Mesenchymal stem cell (in vitro differentiated cells and primary cell): Measurements from ENCODE around the gene STK33.

Experiments used
- DNase-seq: peaks from one replicate; pipeline ENCODE4 v3.0.0-alpha.2; 2013
- H2AFZ ChIP-seq: one replicate; pipeline ENCODE4 v1.6.1; 2013; ENCODE audit warnings: low read depth, mild to moderate bottlenecking, control low read depth, inconsistent platforms, low read length, moderate library complexity
- H2AK5ac ChIP-seq: 2 replicates; pipeline ENCODE4 v1.6.1; 2013; ENCODE audit warnings: low read length, moderate library complexity, mild to moderate bottlenecking, inconsistent platforms; ENCODE audit not compliant: severe bottlenecking
- H2BK120ac ChIP-seq: one replicate; pipeline ENCODE4 v1.6.1; 2013; ENCODE audit warnings: low read depth, mild to moderate bottlenecking, inconsistent platforms, low read length, moderate library complexity
- H2BK12ac ChIP-seq, 2 experiments: one replicate each; pipeline ENCODE4 v1.6.1; 2013; ENCODE audit warnings: inconsistent platforms in 2 of 2, low read length in 2 of 2, mild to moderate bottlenecking in 2 of 2, moderate library complexity in 2 of 2, control low read depth in 1 of 2
- H2BK15ac ChIP-seq: one replicate; pipeline ENCODE4 v1.6.1; 2013; ENCODE audit warnings: mild to moderate bottlenecking, low read depth, inconsistent platforms; ENCODE audit not compliant: poor library complexity, severe bottlenecking
- H2BK5ac ChIP-seq: 2 replicates; pipeline ENCODE4 v1.6.1; 2013; ENCODE audit warnings: low read depth, mild to moderate bottlenecking, low read length, control low read depth, inconsistent platforms; ENCODE audit not compliant: poor library complexity, severe bottlenecking
- H3K14ac ChIP-seq, 2 experiments: one replicate each; pipeline ENCODE4 v1.6.1; 2013; ENCODE audit warnings: inconsistent platforms in 2 of 2, low read length in 2 of 2, control low read depth in 1 of 2, mild to moderate bottlenecking in 1 of 2, moderate library complexity in 1 of 2
- H3K18ac ChIP-seq, 2 experiments: one replicate each; pipeline ENCODE4 v1.6.1; 2013; ENCODE audit warnings: inconsistent platforms in 2 of 2, low read length in 2 of 2, control low read depth in 1 of 2, low read depth in 1 of 2, mild to moderate bottlenecking in 1 of 2
- H3K23ac ChIP-seq, 2 experiments: one replicate each; pipeline ENCODE4 v1.6.1; 2013; ENCODE audit warnings: inconsistent platforms in 2 of 2, low read length in 2 of 2, mild to moderate bottlenecking in 2 of 2, moderate library complexity in 2 of 2, control low read depth in 1 of 2
- H3K27ac ChIP-seq: 2 replicates; pipeline ENCODE4 v1.5.1; 2013; ENCODE audit warnings: mild to moderate bottlenecking, moderate library complexity, low read length, control low read depth, inconsistent platforms; ENCODE audit not compliant: poor library complexity, severe bottlenecking
- H3K27me3 ChIP-seq, 2 experiments: 2 replicates each; pipeline versions ENCODE4 v1.6.1 to v1.7.0; 2013; ENCODE audit warnings: low read length in 2 of 2, mild to moderate bottlenecking in 2 of 2, moderate library complexity in 2 of 2, control low read depth in 1 of 2, inconsistent platforms in 1 of 2; ENCODE audit not compliant: control insufficient read depth in 1 of 2, insufficient read depth in 1 of 2
- H3K36me3 ChIP-seq, 2 experiments: 2 replicates each; pipeline versions ENCODE4 v1.6.1 to v1.7.0; 2013; ENCODE audit warnings: low read length in 2 of 2, control low read depth in 1 of 2, inconsistent platforms in 1 of 2, low read depth in 1 of 2, mild to moderate bottlenecking in 1 of 2; ENCODE audit not compliant: insufficient read depth in 2 of 2, control insufficient read depth in 1 of 2
- H3K4ac ChIP-seq, 2 experiments: one replicate each; pipeline ENCODE4 v1.6.1; 2013; ENCODE audit warnings: inconsistent platforms in 2 of 2, low read length in 2 of 2, mild to moderate bottlenecking in 2 of 2, moderate library complexity in 2 of 2, control low read depth in 1 of 2, low read depth in 1 of 2
- H3K4me1 ChIP-seq: 2 replicates; pipeline ENCODE4 v1.6.1; 2013; ENCODE audit warnings: low read depth, low read length, control low read depth; ENCODE audit not compliant: control insufficient read depth, insufficient read depth
- H3K4me2 ChIP-seq: 2 replicates; pipeline ENCODE4 v1.6.1; 2013; ENCODE audit warnings: low read length, mild to moderate bottlenecking, inconsistent platforms; ENCODE audit not compliant: poor library complexity, severe bottlenecking
- H3K4me3 ChIP-seq, 2 experiments: 2 replicates each; pipeline versions ENCODE4 v1.5.1 to v1.7.0; 2013; ENCODE audit warnings: low read length in 2 of 2, mild to moderate bottlenecking in 2 of 2, control low read depth in 1 of 2, low read depth in 1 of 2; ENCODE audit not compliant: insufficient read depth in 1 of 2
- H3K79me1 ChIP-seq: replicated peaks from 2 replicates; pipeline ENCODE4 v1.6.1; 2013; ENCODE audit warnings: mild to moderate bottlenecking, control low read depth, low read length, inconsistent platforms; ENCODE audit not compliant: poor library complexity, severe bottlenecking
- H3K9ac ChIP-seq: 2 replicates; pipeline ENCODE4 v1.7.0; 2013; ENCODE audit warnings: mild to moderate bottlenecking, low read length, moderate library complexity
- H3K9me3 ChIP-seq: 2 replicates; pipeline ENCODE4 v1.7.0; 2013; ENCODE audit warnings: mild to moderate bottlenecking, low read length; ENCODE audit not compliant: control insufficient read depth
- H4K8ac ChIP-seq: one replicate; pipeline ENCODE4 v1.6.1; 2013; ENCODE audit warnings: inconsistent platforms, mild to moderate bottlenecking, low read length, moderate library complexity
- H4K91ac ChIP-seq: one replicate; pipeline ENCODE4 v1.6.1; 2013; ENCODE audit warnings: mild to moderate bottlenecking, low read length, inconsistent platforms
- WGBS: methylation state at CpG from one replicate; pipeline ENCODE4 v1.1.7; 2013; ENCODE audit warnings: mixed read lengths; 5-methylcytosine and 5-hydroxymethylcytosine counted together

STK33 gene

DNA sequence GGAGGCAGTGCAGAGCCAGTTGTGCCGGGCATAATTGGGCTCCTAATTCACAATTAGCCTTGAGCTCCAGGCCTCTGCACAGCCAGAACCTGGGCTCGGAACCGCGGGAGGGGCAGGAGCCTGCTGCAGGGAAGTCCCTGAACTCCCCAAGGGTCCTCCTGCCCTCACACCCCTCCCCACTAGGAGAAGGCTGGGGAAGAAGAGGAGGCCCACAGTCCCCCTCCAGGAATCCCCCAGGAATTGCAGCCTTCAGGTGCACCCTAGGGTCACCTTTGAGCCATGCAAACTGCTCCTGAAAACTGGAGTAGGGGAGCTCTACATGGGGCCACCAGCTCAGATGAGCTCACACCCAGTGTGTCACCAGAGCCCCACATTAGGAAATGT is 236.5 kb downstream of the STK33 start:
- H3K9ac ChIP-seq = no peak overlapping the region
- no peak overlapping the region for H4K8ac ChIP-seq
- 95% methylated on average over 4 of the region's 4 CpGs for WGBS
- H4K91ac ChIP-seq = no peak overlapping the region
- H2BK5ac ChIP-seq = no peak overlapping the region
- no peak overlapping the region for H2AFZ ChIP-seq
- peaks cover 3% of the 10 kb centered on the region for H3K4me1 ChIP-seq
- no peak overlapping the region for H2AK5ac ChIP-seq
- no peak overlapping the region for H2BK120ac ChIP-seq
- no peak for DNase-seq
- no peak overlapping the region for H3K18ac ChIP-seq
- H3K79me1 ChIP-seq = no peaks in the 10 kb centered on the region
- no peak overlapping the region for H3K4ac ChIP-seq
- H3K4me3 ChIP-seq = no peak overlapping the region
- no peak overlapping the region for H2BK15ac ChIP-seq
- H3K27me3 ChIP-seq = peaks cover 44 to 80% of the 10 kb centered on the region in 2 experiments
- H3K14ac ChIP-seq = no peak overlapping the region
- no peak overlapping the region for H2BK12ac ChIP-seq
- no peaks in the 10 kb centered on the region for H3K36me3 ChIP-seq
- H3K27ac ChIP-seq = no peak overlapping the region
- no peak overlapping the region for H3K23ac ChIP-seq
- H3K9me3 ChIP-seq = no peaks in the 10 kb centered on the region
- H3K4me2 ChIP-seq = no peak overlapping the region

DNA sequence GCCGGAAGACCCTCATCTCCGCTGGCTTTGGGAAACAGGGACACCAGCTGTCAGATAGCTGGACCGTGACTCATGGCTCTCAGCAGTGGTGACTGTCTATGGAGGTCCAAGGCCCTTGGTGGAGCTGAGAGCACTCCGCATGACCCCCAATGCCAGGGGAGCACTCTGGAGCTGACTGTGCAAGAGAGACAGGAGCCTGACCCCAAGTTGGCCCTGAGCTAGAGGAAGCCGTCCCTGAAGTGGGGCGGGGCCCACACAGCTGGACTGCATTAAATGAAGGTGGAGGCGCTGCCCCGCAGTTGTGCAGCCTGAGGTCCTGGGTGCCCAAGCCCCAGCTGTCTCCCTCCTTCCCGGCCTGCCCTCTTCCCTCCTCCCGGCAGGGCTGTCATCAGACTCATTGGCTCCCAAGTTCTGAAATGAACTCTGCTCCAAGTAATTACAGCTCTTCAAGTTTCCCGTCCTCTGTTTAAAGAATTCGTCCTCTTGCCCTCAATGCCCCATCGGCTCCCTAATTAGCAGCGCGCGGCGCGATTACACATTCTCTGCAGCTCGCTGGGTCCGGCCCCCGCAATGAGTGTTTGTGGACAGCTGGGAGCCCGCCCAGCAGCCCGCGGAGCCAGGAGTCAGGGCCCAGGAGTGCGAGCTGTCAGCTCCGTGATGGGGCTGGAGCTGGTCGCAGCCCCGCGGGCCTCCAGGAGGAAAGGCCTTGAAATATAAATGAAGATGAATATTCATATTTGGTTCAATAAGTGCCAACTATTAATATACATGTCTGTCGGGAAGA is 237.1 kb downstream of the STK33 start:
- Histone ChIP-seq H3K9ac (no peak overlapping the region), H2BK120ac (no peak overlapping the region), H3K14ac (no peak overlapping the region), H2AFZ (no peak overlapping the region), H3K27me3 (peaks cover 46 to 80% of the 10 kb centered on the region in 2 experiments), H4K8ac (no peak overlapping the region), H2AK5ac (no peak overlapping the region), H2BK12ac (no peak overlapping the region), H4K91ac (no peak overlapping the region), H3K27ac (no peak overlapping the region), H3K79me1 (no peaks in the 10 kb centered on the region), H3K18ac (no peak overlapping the region), H2BK15ac (no peak overlapping the region), H3K4ac (no peak overlapping the region), H2BK5ac (no peak overlapping the region), H3K9me3 (no peaks in the 10 kb centered on the region), H3K4me1 (peaks cover 3% of the 10 kb centered on the region), H3K36me3 (no peaks in the 10 kb centered on the region), H3K23ac (no peak overlapping the region), H3K4me2 (no peak overlapping the region), H3K4me3 (peak overlapping the region in 1 of 2 experiments; percentile 29)
- 86% methylated on average over 27 of the region's 30 CpGs for WGBS
- no peak for DNase-seq

DNA sequence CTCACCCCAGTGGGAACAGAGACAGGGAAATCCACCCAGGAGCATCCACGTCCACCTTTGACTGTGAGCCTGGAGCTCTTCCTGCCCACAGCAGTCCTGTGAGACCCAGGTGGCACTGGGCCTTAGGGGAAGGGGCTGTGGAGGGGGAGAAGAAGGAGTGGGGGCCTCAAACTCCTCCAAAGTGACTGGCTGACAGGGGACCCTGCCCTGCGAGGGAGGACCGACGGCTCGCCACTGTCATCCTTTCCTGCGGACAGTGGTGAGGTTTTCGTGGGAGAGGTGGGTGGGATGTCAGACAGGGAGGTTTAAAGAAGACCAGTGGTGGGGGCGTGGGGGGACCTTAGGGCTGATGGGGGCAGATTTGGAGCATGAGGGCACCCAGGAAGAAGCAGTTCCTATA is 237.8 kb downstream of the STK33 start:
- Histone ChIP-seq H3K9me3 (no peaks in the 10 kb centered on the region), H2AFZ (no peak overlapping the region), H2BK120ac (no peak overlapping the region), H2AK5ac (no peak overlapping the region), H3K4me3 (no peak overlapping the region), H3K27ac (no peak overlapping the region), H3K18ac (no peak overlapping the region), H2BK5ac (no peak overlapping the region), H3K4me1 (peaks cover 3% of the 10 kb centered on the region), H3K36me3 (no peaks in the 10 kb centered on the region), H3K79me1 (no peaks in the 10 kb centered on the region), H4K91ac (no peak overlapping the region), H3K4ac (no peak overlapping the region), H2BK12ac (no peak overlapping the region), H4K8ac (no peak overlapping the region), H3K23ac (no peak overlapping the region), H3K27me3 (peaks cover 52 to 81% of the 10 kb centered on the region in 2 experiments), H2BK15ac (no peak overlapping the region), H3K9ac (no peak overlapping the region), H3K4me2 (no peak overlapping the region), H3K14ac (no peak overlapping the region)
- WGBS = 78% methylated on average over 8 of the region's 8 CpGs
- DNase-seq = no peak

DNA sequence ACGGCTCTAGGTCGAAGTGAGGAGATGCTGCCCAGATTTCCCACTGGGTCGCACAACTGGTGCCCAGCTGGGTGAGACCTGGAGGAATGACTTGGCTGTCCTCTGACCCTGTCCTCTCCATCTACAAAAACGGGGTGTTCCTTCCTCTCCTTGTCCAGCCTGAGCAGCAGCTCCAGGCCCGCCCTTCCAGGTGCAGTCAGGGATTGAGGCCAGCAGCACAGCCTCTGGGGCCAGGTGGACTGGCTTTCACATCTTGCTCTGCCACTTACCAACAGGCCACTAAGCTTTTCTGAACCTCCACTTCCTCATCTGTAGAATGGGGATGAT is 238.6 kb downstream of the STK33 start:
- Histone ChIP-seq H3K4me2 (no peak overlapping the region), H3K23ac (no peak overlapping the region), H3K27me3 (peaks cover 54 to 80% of the 10 kb centered on the region in 2 experiments), H2BK15ac (no peak overlapping the region), H2AK5ac (no peak overlapping the region), H3K18ac (no peak overlapping the region), H2BK120ac (no peak overlapping the region), H4K91ac (no peak overlapping the region), H3K14ac (no peak overlapping the region), H3K36me3 (no peaks in the 10 kb centered on the region), H4K8ac (no peak overlapping the region), H3K4me1 (peaks cover 3% of the 10 kb centered on the region), H2BK12ac (no peak overlapping the region), H3K4me3 (no peak overlapping the region), H3K9ac (no peak overlapping the region), H2BK5ac (no peak overlapping the region), H3K27ac (no peak overlapping the region), H3K79me1 (no peaks in the 10 kb centered on the region), H3K9me3 (no peaks in the 10 kb centered on the region), H3K4ac (no peak overlapping the region), H2AFZ (no peak overlapping the region)
- no peak for DNase-seq
- WGBS = 76% methylated on average over 5 of the region's 5 CpGs
